Erythroblast (primary cell): ENCODE results near the gene PRR29.

Experiments
- DNase-seq, 2 experiments: peaks; one replicate each; lab custom pipeline; 2025; lab: John Stamatoyannopoulos, UW
- GATA1 ChIP-seq: IDR thresholded peaks from 2 replicates; pipeline ENCODE4 v1.6.1; 2011; ENCODE audit warnings: low read depth, mild to moderate bottlenecking, control low read depth, low read length, moderate library complexity
- POLR2A ChIP-seq: IDR thresholded peaks from 2 replicates; pipeline ENCODE4 v1.6.1; 2011; ENCODE audit warnings: mild to moderate bottlenecking, low read length

Gene PRR29

DNA sequence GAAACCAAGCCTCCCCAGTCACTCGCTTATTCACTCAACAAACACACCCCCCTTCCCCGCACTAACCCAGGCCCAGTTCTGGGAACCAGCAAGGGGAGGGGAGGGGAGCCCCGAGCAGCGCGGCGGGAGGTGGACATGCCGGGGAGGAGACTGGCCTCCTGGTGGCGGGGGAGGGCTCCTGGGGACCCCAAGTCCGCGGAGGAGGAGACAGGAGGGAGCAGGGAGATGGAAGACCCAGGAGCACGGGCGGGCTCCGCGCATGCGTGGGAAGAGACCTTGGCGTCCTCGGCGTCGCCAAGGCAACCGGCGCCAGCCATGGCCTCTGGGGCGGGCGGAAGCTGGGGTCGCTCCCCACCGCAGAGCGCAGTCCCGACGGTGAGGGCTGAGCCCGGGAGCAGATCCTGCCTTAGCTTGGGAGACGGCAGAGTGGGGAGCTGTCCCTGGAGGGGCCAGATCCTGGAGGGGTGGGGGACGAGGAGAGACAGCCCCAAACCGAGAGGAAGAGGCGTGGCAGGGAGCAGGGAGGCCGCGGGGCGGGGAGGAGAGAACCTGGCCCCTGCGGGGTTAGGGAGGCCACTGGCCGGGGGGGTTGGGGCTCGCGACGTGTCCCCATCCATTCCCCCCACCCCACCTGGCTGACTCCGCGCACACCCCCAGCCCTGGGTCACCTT, at the start of gene PRR29:
Gene PRR29, plus strand, starts transcription at position 302 of the 671 bp plus-strand sequence. Its CDS starts 14 bp downstream, at position 316.
- DNase-seq, result peak; percentile 59 to 75
- TF ChIP-seq POLR2A (no peak), GATA1 (no peak)

DNA sequence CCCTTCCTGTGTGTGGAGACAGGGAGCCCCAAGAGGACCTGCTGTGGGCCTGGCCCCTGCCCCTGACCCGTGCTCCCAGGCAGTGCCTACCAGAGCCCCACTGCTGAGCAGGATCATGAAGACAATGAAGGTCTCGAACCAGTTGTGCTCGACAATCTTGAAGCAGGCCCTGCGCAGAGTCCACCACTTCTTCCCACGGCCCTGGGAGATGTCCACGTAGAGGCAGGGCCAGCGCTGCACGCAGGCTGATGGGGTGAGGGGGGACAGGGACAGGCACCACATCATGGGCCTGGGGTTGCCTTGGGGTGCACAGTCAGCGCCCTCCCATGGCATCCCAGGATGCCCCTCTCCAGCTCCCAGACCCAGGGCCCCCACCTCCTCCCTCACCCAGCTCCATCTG, 49.6 kb upstream of the PRR29 start:
- TF ChIP-seq POLR2A (no peak), GATA1 (no peak)
- DNase-seq, result no peak

DNA sequence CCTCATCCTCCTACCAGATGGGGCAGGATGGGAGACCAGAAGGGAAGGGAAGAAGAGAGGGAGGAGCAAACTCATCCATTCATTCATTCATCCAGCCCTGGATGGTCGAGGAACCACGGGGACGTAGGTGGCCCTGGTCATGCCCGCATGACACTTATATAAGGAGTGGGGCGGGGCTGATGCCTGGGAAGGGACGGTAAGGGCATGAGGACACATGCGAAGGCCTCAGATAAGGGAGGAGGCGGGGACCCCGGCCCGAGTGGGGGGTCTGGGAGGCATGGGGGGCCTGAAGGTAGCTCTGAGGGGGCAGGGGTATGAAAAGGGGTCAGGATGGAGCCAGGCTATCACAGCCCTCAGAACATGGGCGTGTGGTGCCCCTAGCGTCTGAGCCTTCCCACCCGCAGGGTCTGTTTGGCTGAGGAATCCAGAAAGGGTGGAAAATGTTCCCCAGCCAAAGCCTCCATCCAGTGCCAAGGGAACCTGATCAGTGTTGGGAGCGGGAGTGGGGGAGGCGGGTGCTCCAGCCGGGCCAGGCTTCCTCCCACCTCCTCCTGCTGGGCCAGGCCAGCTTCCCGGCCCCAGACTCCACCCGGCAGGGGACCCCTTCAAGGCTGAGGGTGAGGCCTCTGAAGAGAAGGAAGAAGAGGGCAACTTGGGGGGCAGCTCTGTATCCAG, 48.4 kb upstream of the PRR29 start:
- TF ChIP-seq POLR2A (no peak), GATA1 (no peak)
- no peak for DNase-seq

DNA sequence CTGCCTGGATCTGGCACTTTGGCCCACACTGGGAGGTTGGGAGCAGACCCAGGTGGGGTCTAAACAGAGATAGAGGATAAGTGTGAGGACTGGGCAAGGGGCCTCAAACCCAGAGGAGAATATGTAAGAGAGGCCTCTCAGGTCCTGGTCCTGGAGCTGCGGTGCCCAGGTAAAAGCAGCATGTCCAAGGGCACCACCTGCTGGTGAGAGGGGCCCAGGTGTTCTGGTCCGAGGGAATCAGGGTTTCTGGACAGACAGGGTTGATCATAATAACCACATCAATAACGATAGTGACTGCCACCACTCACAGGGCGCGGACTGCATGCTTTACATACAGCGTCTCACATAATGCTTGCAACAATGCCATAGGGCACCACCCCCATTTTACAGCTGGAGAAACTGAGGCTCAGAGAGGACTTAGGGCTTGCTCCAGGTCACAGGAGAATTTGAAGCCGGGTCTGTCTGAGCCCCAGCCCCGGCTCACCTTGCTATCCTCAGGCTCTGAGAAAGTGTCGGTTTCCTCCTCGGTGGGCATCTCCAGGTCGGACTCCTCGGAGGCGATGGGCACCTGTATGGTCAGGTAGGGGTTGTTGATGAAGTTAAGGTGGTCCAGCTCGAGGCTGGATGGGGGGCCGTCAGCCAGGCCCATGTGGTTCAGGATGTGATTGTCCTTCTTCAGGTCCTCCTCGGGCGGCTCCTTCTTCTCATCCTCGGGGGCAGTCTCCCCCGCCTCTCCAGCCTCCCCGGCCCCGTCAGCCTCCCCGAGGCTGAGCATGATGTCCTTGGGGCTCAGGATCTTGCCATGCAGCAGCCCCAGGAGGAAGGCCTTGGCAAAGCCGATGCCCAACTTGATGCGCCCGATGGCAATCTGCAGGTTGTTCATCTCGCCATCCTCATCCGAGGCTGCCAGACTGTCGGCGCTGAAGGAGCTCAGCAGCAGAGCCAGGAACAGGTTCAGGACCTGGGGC, 46.9 kb upstream of the PRR29 start:
- DNase-seq, result no peak
- TF ChIP-seq POLR2A (no peak), GATA1 (no peak)

DNA sequence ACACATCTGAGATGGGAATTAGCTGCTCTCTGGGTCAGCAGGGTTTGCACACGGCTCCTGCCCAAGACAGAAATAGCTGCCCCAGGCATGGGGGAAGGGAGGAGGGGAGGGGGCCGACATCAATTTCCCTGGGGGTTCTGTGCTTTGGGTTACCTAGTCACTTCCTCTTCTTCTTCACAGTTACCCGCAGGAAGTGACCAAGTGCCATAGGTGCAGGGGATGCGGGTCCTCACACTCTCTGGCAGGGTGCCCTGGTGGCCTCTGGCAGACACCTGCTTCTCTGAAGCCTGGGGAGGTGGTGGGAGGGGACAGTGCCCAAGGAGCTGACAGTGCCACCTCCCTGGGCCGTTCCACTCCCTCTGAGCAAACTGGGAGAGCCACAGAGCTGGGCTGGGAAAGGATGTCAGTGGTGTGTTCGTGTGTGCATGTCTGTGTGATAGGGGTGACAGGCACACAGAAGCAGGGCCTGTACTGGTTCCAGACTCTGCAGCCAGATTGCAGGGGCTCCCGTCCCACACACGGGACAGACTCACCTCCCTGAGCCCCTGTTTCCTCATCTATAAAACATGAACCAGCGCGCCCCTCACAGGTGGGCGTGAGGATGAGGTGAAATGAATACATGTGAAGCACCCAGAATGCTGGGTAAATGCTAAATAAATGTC, 43.6 kb upstream of the PRR29 start:
- no peak for DNase-seq
- TF ChIP-seq POLR2A (no peak), GATA1 (no peak)

DNA sequence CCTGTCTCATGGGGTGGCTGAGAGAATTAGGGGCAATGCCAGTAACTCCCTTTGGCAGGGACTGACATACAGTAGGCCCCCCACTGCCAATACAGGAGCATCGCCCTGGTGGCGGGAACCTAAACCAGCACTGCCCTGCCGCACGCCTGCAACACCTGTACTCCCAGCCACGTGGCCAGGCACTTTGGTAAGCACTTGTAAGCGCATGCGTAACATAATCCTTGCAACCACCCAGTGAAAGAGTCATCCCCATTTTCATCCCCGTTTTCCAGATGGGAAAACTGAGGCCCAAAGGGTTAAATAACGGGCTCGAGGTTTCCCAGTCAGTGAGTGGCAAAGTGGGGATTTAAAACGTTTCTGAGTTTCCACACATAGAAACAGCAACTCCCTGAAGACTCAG, 42.9 kb upstream of the PRR29 start:
- no peak for TF ChIP-seq POLR2A
- no peak for TF ChIP-seq GATA1
- DNase-seq, result no peak

DNA sequence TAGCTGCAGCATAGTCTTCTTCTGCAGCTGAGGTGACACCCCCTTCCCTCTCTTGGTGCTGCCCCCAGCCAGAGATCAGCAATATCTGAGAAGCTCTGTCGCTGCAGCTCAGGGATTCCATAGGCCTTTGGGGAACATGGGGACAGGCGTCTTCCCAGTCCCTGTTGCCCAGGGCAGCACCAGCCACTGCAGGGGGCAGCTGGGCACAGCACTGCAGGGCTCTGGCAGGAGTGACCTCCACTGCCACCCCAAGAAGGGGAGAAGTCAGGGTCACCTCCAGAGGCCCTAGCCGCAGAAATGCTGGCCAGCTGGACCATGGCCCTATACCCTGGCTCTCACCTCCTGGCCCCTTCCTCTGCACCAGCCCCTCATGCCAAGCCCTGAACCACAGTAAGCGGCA, 42.4 kb upstream of the PRR29 start:
- no peak for TF ChIP-seq POLR2A
- TF ChIP-seq GATA1, result no peak
- DNase-seq, result no peak

DNA sequence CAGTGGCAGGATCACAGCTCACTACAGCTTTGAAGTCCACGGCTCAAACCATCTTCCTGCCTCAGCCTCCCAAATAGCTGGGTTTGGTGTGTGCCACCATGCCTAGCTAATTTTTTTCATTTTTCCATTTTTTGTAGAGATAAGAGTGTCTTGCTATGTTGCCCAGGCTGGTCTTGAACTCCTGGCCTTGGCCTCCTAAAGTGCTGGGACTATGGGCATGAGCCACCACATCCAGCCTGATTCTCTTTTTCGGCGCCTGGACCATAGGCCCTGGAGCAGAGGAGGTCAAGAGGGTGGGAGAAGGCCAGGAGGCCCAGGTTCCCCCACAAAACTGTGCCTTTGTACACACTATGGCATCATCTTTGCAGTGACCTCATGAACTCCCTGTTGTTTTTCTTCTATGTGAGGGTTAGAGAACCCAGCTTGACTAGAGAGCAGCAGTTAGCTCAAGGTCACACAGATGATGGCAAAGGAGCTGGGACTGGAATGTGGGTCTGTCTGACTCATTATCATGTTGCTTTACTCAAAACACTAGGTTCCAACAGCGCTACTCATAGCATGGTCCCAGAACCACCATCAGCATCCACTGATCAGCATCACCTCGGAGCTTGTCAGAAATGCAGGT, 41.7 kb upstream of the PRR29 start:
- DNase-seq, result no peak
- TF ChIP-seq POLR2A (no peak), GATA1 (no peak)

DNA sequence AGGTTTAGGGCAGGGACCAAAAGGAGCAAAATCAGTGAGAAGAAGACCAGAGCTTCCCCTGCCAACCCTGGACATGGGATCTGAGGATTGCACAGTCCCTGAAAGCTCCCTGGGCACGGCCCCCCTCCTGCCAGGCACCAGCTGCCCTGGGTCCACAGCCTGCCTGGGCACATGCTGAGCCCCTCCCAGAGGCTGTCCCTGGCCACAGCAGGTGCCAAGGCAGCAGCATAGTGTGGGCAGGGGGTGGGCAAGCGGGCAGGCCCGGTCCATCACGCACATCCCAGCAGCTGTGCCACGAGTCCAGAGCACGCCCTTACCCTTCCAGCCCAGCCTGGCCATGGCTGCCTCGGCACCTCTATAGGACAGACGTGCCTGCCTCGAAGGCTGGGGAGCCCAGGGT, 38.1 kb upstream of the PRR29 start:
- DNase-seq, result no peak
- TF ChIP-seq GATA1 (no peak), POLR2A (no peak)

DNA sequence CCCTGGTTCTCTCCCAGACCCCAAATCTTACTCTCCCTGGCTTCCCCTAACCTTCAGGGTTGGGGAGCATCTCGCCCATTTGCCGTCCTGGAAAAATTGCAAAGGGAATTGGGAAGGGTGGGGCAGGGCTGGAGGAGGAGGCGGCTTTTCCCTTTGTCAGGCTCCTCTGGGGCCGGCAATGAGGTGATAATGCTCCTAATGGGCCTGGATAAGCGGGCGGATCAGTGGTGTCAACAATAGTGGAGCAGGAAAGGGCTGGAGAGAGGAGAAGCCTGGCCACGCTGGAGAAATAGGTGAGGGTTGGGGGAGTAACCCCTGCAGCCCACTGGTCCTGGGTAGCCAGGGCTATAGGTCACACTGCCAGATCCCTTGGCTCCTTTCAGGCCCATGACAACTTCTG, 37.7 kb upstream of the PRR29 start:
- no peak for DNase-seq
- TF ChIP-seq GATA1 (no peak), POLR2A (no peak)

DNA sequence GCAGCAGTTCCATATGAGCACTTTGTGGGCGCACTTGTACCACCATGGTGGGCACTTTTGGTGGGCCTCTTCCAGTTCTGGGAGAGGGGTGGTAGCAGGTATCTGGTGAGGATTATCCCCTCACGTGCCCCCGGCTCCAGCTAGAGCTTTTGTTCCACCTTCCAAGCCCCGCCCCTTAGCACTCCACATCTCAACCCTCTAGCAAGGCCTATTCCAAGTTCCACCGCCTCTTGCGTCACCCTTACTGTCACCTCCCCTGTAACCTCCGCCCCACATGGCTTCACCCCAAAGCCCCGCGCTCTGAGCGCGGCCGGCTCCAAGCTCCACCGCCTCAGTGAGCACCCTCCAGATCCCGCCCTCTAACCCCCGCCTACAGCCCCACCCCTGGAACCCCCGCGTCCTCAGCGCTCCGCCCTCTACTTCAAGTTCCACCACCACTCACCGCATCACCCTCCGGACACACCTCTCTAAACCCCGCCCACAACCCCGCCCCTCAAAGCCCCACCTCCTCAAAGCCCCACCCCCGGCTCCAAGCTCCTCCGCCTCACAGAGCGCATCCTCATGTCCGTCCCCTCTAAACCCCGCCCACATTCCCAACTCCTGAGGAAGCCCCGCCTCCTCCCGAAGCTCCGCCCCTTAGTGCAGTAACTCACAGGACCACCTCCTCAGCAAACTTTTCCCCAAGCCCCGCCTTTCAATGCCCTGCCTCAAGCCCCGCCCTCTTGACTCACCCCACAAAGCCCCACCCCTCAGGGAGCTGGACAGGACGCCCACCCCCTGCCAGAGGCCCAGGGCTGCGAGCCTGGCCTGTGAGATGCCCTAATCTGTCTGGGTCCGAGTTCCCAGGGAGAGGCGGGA, 36.6 kb upstream of the PRR29 start:
- TF ChIP-seq GATA1, result no peak
- TF ChIP-seq POLR2A, result no peak
- peak; percentile 89 to 93 for DNase-seq

DNA sequence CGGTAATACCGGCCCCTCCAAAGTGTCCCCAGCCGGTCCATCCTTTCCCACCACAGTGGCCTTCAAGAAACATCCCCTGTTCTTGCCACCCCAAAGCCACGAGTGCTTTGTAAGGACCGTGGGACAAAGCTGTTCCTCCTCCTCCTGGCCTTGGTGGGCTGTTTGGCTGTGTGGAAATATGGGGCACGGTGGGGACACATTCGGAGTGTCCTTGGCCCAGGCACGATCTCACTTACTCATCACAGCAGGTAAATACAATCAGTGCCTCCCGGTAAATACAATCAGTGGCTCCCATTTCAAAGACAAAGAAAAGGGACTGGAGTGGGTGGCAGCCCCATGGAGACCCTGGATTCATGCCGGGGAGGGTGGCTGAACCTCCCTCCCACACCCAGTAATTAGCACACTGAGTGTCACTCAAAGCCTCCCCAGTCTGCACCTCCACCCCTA, 35.8 kb upstream of the PRR29 start:
- TF ChIP-seq GATA1, result no peak
- TF ChIP-seq POLR2A, result no peak
- no peak for DNase-seq

DNA sequence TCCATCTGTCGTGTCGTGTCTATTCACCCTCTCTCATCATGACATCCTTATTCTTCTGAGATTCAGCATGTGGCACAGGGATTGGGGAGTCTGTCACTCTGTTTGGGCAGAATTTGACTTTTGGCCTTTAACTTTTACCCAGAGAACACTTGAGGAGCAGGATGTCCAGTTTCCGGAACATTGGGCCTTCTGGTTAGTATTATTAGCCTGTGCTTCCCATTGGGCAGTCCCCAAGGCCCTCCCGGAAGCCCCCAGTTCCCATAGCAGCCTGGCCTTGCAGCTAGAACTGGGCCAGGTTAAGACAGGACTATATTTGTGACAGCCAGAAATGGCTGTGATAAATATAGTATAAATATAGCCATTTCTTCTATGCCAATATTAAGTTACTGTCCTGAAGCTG, 35.0 kb upstream of the PRR29 start:
- DNase-seq, result no peak
- TF ChIP-seq POLR2A (no peak), GATA1 (no peak)
